Measurements from ENCODE around the gene MPEG1. TPM values are rescaled to one million over a fixed set of nuclear protein-coding genes. Genes with fewer than 3 reads are reported as not detected.

MPEG1 gene, protein sequence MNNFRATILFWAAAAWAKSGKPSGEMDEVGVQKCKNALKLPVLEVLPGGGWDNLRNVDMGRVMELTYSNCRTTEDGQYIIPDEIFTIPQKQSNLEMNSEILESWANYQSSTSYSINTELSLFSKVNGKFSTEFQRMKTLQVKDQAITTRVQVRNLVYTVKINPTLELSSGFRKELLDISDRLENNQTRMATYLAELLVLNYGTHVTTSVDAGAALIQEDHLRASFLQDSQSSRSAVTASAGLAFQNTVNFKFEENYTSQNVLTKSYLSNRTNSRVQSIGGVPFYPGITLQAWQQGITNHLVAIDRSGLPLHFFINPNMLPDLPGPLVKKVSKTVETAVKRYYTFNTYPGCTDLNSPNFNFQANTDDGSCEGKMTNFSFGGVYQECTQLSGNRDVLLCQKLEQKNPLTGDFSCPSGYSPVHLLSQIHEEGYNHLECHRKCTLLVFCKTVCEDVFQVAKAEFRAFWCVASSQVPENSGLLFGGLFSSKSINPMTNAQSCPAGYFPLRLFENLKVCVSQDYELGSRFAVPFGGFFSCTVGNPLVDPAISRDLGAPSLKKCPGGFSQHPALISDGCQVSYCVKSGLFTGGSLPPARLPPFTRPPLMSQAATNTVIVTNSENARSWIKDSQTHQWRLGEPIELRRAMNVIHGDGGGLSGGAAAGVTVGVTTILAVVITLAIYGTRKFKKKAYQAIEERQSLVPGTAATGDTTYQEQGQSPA
- 1 to 10 TPM; 5.9 to 8.3 (median 7.7) TPM for polyA plus RNA-seq (ENCODE audit: insufficient read length in 3 of 3)
- long read RNA-seq, donor 1, full-length matches to known transcripts: 22 of 22 reads
- long read RNA-seq, donor 1, partial matches to known transcripts: 0 of 22 reads
- long read RNA-seq, donor 1, other reads (novel, unspliced or antisense): 0 of 22 reads
- long read RNA-seq, donor 2, full-length matches to known transcripts: 12 of 12 reads
- long read RNA-seq, donor 2, partial matches to known transcripts: 0 of 12 reads
- long read RNA-seq, donor 2, other reads (novel, unspliced or antisense): 0 of 12 reads
- long read RNA-seq, donor 3, full-length matches to known transcripts: 29 of 29 reads
- long read RNA-seq, donor 3, partial matches to known transcripts: 0 of 29 reads
- long read RNA-seq, donor 3, other reads (novel, unspliced or antisense): 0 of 29 reads
- long read RNA-seq, donor 4, full-length matches to known transcripts: 23 of 23 reads
- long read RNA-seq, donor 4, partial matches to known transcripts: 0 of 23 reads
- long read RNA-seq, donor 4, other reads (novel, unspliced or antisense): 0 of 23 reads
- long read RNA-seq, donor 5, full-length matches to known transcripts: 10 of 10 reads
- long read RNA-seq, donor 5, partial matches to known transcripts: 0 of 10 reads
- long read RNA-seq, donor 5, other reads (novel, unspliced or antisense): 0 of 10 reads
- long read RNA-seq, donor 6, full-length matches to known transcripts: 35 of 35 reads
- long read RNA-seq, donor 6, partial matches to known transcripts: 0 of 35 reads
- long read RNA-seq, donor 6, other reads (novel, unspliced or antisense): 0 of 35 reads
- long read RNA-seq, donor 7, full-length matches to known transcripts: 31 of 31 reads
- long read RNA-seq, donor 7, partial matches to known transcripts: 0 of 31 reads
- long read RNA-seq, donor 7, other reads (novel, unspliced or antisense): 0 of 31 reads
- long read RNA-seq, donor 8, full-length matches to known transcripts: 18 of 18 reads
- long read RNA-seq, donor 8, partial matches to known transcripts: 0 of 18 reads
- long read RNA-seq, donor 8, other reads (novel, unspliced or antisense): 0 of 18 reads
- long read RNA-seq, donor 9, full-length matches to known transcripts: 26 of 26 reads
- long read RNA-seq, donor 9, partial matches to known transcripts: 0 of 26 reads
- long read RNA-seq, donor 9, other reads (novel, unspliced or antisense): 0 of 26 reads
- long read RNA-seq, donor 10, full-length matches to known transcripts: 34 of 34 reads
- long read RNA-seq, donor 10, partial matches to known transcripts: 0 of 34 reads
- long read RNA-seq, donor 10, other reads (novel, unspliced or antisense): 0 of 34 reads
- long read RNA-seq, donor 11, full-length matches to known transcripts: 21 of 21 reads
- long read RNA-seq, donor 11, partial matches to known transcripts: 0 of 21 reads
- long read RNA-seq, donor 11, other reads (novel, unspliced or antisense): 0 of 21 reads
- long read RNA-seq, donor 12, full-length matches to known transcripts: 34 of 34 reads
- long read RNA-seq, donor 12, partial matches to known transcripts: 0 of 34 reads
- long read RNA-seq, donor 12, other reads (novel, unspliced or antisense): 0 of 34 reads
- long read RNA-seq, donor 13, full-length matches to known transcripts: 22 of 22 reads
- long read RNA-seq, donor 13, partial matches to known transcripts: 0 of 22 reads
- long read RNA-seq, donor 13, other reads (novel, unspliced or antisense): 0 of 22 reads
- long read RNA-seq, donor 14: 0 reads
- long read RNA-seq, donor 15, full-length matches to known transcripts: 55 of 55 reads
- long read RNA-seq, donor 15, partial matches to known transcripts: 0 of 55 reads
- long read RNA-seq, donor 15, other reads (novel, unspliced or antisense): 0 of 55 reads
- long read RNA-seq, donor 16, full-length matches to known transcripts: 25 of 25 reads
- long read RNA-seq, donor 16, partial matches to known transcripts: 0 of 25 reads
- long read RNA-seq, donor 16, other reads (novel, unspliced or antisense): 0 of 25 reads

DNA sequence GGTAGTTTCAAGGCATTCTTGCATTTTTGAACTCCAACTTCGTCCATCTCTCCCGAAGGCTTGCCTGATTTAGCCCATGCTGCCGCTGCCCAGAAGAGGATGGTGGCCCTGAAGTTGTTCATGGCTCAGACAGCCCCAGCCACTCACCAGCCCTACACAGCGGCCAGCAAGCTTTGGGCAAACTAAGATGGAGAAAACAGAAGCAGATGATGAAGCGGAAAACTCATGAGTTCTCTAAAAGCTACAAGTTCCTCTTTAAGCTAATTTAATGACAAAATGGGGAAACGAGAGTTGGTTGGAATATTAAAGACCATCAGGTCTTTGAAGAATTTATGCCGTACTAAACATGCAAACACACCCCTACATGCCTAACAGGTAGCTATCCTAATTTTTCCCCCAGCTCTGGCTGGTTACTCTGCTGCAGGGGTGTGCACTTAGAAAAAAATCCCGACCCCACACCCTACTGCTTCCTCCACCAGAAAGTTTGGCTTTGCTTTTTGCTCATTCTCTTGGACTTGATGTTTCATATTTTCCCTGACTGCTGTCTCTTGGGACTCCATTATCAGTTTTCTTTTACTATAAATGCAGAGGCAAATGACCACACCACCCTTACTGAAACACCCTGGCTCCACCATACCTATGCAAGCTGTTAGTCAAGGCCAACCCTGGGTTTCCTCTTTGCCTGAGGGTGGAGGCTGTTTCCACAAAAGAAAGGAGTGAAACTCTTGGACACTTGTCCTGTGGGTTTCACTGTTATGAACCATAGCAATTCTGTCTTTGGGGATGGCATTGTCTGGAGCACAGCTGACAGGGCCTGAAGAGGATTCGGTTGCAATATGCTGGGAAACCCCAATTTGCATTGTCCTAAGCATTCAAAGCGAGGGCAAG is at the start of gene MPEG1:
Gene MPEG1 (minus strand): TSS at position 184 of the 888 bp plus-strand sequence. CDS start 62 bp downstream, at position 122.
- no peak for DNase-seq

DNA sequence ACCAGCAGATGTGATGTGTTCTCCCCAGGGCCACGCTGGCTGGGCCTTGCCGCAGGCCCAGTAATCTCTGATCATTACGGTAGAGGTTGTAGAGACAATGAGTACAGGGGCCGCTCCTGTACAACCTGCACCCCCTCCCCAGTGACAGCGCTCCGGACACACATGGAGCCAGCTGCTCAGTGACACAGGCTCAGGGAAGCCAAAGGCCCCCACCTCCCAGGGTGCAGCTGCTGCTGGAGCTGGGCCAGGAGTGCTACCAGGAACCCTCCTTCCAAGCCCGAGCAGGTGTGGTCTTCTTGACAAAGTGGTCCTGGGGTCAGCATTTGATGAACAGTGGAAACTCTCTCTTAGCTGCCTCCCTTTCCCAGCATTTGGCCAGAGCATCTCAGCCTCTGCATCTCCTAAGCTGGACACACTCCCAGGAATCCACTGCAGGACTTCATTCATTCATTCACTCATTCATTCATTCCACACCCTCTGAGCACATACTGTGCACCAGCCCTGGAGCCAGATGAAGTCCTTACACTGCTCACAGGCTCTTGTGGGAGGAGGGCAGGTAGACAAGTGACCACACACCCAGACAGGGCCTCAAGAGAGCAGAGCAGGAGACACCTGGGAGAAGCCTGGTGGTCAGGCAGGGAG is 49.6 kb upstream of the MPEG1 start:
- DNase-seq: no peak

DNA sequence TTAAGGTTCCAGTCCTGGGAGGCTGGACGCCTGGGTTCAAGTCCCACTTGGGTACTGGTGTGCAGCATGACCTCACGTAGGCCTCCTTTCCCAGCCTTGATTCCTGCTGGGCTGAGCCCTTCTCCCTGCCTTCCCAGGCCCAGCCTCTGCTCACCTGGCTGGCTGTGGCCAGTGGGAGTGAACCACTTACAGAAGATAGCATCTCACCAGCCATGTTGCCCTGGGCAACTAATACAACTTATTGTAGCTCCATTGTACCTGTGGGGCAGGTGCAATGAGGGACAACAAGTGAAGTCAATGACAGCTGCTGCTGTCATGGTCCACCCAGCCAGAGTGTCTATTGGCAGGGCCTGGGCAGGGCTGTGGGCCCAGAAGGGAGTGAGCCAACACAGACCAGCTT is 48.4 kb upstream of the MPEG1 start:
- DNase-seq: no peak

- no peak for DNase-seq
These were observed 47.2 kb upstream of the MPEG1 start for GRCh38 chr11:59259867-59260475.

DNA sequence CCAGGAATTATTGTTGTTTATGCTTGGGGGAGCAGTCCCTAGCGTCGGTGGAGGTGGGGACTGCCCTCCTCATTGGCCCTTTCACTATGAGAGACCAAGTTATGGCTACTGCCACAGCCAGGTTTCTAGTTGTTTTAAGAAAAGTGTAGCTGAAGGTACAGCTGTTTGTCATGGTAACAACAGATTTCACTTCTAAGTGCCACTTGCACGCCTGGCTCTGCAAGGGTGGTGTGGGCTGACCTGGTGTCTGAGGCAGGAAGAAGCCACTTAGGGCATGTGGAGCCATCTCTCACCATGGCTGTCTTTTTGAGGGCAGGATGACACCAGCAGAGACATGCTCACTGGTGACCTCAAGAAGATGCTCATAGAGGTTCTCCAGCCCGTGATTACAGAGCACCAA is 46.3 kb upstream of the MPEG1 start:
- DNase-seq: no peak

- DNase-seq: no peak
These were observed 42.6 kb upstream of the MPEG1 start for GRCh38 chr11:59255281-59255680.

- DNase-seq: no peak
These were observed 41.6 kb upstream of the MPEG1 start for GRCh38 chr11:59254286-59254685.

DNA sequence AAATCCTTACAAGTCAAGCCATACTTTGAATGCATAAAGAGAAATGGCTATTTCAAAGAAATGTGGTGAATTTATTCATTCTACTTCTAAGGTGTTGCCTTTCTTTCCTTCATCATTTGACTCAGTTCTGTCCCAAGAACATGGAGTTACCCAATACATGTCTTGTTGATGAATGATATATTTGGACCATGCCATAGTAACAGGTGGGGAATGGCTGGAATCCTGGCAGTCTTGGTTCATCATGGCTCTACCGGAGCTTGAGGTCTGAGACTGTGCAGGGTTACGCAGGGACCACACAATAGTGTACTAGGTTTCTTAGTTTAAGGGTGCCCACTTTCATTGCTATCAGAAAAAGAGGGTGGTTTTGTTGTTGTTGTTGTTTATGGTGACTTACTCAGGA is 40.3 kb upstream of the MPEG1 start:
- DNase-seq: no peak

DNA sequence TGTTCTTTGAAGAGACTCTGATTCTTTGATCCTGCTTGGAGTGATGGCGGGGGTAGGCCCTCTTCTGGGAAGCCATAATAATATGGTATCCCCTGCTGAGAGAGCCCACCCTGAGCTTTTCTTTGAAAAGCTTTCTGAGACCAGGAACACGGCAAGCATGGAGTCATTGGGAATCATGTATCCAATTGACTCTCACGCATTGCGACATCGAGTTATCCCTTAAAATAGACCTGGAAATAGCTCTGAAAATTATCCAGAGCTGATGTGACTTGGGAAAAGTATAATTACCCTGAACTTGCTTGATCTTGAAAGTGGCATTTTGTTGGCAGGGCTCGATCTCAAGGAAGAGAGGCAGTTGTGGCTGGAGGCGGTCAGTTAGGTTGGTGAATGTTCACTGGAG is 36.8 kb upstream of the MPEG1 start:
- no peak for DNase-seq

- no peak for DNase-seq
These were observed 35.0 kb upstream of the MPEG1 start for GRCh38 chr11:59247531-59248227.

- DNase-seq: no peak
These were observed 30.9 kb upstream of the MPEG1 start for GRCh38 chr11:59243633-59244032.

DNA sequence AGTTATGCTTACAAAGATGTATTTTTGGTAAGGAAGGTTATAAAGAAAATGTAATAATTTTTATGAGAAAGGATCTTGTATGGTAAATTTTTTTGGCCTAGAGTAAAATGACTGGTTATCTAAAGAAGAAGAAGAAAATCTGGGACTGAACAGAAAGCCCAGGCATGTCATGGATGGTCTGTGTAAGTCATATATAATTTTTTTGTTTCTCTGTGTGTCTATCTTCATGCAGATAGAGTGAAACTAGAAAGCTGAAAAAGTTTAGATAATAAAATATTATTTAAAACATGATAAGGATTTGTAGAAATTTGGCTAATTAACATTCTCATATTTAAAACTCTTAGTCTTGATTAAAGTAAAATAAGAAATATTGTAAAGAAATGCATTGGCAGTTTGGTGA is 27.6 kb upstream of the MPEG1 start:
- no peak for DNase-seq

DNA sequence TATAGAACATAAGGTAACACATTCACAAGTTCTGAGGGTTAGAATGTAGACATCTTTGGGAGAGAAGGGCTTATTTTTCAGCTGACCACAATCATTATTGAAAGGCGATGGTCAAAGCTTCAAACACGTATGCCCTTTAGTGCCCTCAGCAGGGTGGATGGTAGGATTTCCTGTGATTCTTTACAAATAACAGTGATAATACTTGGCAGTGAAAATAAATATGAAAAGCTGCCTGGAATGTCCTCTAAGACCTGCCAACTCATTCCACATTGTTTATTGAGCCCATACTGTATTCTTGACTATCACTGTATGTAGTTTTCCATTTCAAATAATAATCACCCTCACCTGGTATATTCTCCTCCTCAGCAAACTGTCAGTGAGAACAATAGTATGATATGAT is 13.7 kb upstream of the MPEG1 start:
- no peak for DNase-seq

DNA sequence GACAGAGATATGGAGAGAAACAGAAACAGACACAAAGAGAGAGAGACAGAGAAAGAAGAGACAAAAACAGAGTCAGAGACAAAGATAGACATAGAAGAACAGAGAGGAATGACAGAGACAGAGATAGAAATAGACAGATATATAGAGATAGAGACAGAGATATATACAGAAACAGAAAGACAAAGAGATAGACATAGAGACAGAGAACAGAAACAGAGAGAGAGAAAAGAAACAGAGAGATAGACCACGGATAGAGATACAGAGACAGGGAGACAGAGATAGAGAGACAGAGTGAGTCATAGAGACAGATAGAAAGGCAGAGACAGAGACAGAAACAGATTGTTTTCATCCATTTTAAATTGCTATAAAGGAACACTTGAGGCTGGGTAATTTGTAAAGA is 12.3 kb upstream of the MPEG1 start:
- DNase-seq: no peak

GRCh38 chr11:59224351-59224928 is 11.7 kb upstream of the MPEG1 start:
- peak; percentile 67 for DNase-seq

GRCh38 chr11:59223611-59224010 is 10.9 kb upstream of the MPEG1 start:
- no peak for DNase-seq
